Osteoblast (primary cell): Measurements from ENCODE around the gene SOX5. TPM values are rescaled to one million over a fixed set of nuclear protein-coding genes. Genes with fewer than 3 reads are reported as not detected.

ENCODE experiments used
- DNase-seq: peaks from one replicate; pipeline ENCODE4 v3.0.0; 2011; ENCODE audit warnings: low spot score, mixed read lengths; ENCODE audit not compliant: insufficient read length; ENCODE audit errors: missing footprints
- H2AFZ ChIP-seq: 2 replicates; pipeline ENCODE4 v1.6.0; 2011; ENCODE audit warnings: mild to moderate bottlenecking, low read length
- H3K27ac ChIP-seq: 2 replicates; pipeline ENCODE4 v1.5.1; 2011; ENCODE audit warnings: mild to moderate bottlenecking, low read depth, low read length, moderate library complexity
- H3K27me3 ChIP-seq: 2 replicates; pipeline ENCODE4 v1.6.0; 2012; ENCODE audit warnings: mild to moderate bottlenecking, control low read depth, inconsistent platforms, low read length, moderate library complexity; ENCODE audit not compliant: insufficient read depth
- H3K36me3 ChIP-seq: 2 replicates; pipeline ENCODE4 v1.5.1; 2011; ENCODE audit warnings: mild to moderate bottlenecking, low read length, control low read depth, moderate library complexity; ENCODE audit not compliant: insufficient read depth
- H3K4me1 ChIP-seq: 2 replicates; pipeline ENCODE4 v1.5.1; 2011; ENCODE audit warnings: mild to moderate bottlenecking, low read length, control low read depth, moderate library complexity; ENCODE audit not compliant: insufficient read depth
- H3K4me2 ChIP-seq: 2 replicates; pipeline ENCODE4 v1.6.0; 2011; ENCODE audit warnings: mild to moderate bottlenecking, low read length; ENCODE audit not compliant: insufficient read depth
- H3K4me3 ChIP-seq: fragments of 200-600 bp; sonication (generic); 3 replicates; pipeline ENCODE4 v1.5.1; 2012; ENCODE audit warnings: mild to moderate bottlenecking, low read length, inconsistent platforms; ENCODE audit not compliant: insufficient read depth
- H3K79me2 ChIP-seq: 2 replicates; pipeline ENCODE4 v1.6.0; 2012; ENCODE audit warnings: mild to moderate bottlenecking, low read length, control low read depth, inconsistent platforms; ENCODE audit not compliant: insufficient read depth
- H3K9me3 ChIP-seq: 2 replicates; pipeline ENCODE4 v1.5.1; 2011; ENCODE audit warnings: low read depth, low read length, control low read depth
- H4K20me1 ChIP-seq: 2 replicates; pipeline ENCODE4 v1.6.0; 2012; ENCODE audit warnings: mild to moderate bottlenecking, low read length, control low read depth; ENCODE audit not compliant: insufficient read depth
- total RNA-seq: library from RNA; depleted of rRNA; stranded (reverse); fragments of >200 nt; gene quantifications from 2 replicates; pipeline ENCODE4 v1.2.3, GENCODE V29; 2012
- TF ChIP-seq, protein P1 (sequence below): IDR thresholded peaks from 2 replicates; pipeline ENCODE4 v1.5.1; 2011; ENCODE audit warnings: mild to moderate bottlenecking, low read depth, low read length, moderate library complexity; ENCODE audit errors: extremely low read depth

The SOX5 gene
- total RNA-seq, 1 donor, result 5.1 TPM

DNA sequence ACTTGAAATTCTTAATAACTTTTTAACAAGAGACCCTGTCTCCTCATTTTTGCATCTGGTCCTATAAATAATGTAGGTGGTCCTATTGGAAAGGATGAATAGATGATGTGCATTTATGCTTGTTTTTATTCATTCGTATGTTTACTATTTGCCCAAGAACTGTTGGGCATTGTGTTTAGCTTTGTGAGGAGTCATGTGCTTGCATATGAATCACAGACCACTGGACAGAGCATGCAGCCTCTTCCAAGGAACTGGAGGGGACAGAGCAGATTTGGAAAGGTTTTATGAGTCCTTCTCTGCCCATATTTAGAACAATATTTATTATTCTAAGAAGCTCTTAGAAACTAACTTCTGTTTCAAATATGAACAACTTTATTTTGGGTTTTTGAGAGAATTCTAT is 414.0 kb downstream of the SOX5 start:
- Histone ChIP-seq H3K27ac (no peak overlapping the region), H3K4me1 (no peaks in the 10 kb centered on the region), H3K27me3 (no peaks in the 10 kb centered on the region), H2AFZ (no peak overlapping the region), H3K4me3 (no peak overlapping the region), H4K20me1 (no peaks in the 10 kb centered on the region), H3K36me3 (no peaks in the 10 kb centered on the region), H3K4me2 (no peak overlapping the region), H3K79me2 (no peaks in the 10 kb centered on the region), H3K9me3 (no peaks in the 10 kb centered on the region)
- TF ChIP-seq, protein P1, sequence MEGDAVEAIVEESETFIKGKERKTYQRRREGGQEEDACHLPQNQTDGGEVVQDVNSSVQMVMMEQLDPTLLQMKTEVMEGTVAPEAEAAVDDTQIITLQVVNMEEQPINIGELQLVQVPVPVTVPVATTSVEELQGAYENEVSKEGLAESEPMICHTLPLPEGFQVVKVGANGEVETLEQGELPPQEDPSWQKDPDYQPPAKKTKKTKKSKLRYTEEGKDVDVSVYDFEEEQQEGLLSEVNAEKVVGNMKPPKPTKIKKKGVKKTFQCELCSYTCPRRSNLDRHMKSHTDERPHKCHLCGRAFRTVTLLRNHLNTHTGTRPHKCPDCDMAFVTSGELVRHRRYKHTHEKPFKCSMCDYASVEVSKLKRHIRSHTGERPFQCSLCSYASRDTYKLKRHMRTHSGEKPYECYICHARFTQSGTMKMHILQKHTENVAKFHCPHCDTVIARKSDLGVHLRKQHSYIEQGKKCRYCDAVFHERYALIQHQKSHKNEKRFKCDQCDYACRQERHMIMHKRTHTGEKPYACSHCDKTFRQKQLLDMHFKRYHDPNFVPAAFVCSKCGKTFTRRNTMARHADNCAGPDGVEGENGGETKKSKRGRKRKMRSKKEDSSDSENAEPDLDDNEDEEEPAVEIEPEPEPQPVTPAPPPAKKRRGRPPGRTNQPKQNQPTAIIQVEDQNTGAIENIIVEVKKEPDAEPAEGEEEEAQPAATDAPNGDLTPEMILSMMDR, result no peak
- DNase-seq, result no peak

DNA sequence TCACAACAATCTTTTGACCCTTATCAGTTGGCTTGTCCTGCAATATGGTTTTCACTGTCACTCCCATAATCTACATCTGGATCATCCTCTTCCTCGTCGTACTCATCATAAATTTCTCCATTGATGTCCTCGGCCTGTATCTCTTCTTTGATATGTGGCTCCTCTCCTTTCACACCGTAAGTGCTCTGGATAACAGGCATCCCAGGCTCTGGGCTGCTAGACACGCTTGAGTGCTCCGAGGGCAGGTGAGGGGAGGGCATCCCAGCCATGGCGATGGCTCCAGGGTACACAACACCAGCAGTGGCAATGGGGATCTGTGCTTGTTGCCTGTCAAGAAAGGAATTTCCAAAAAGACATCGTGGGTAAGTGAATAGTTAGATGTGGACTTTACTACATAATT is 415.3 kb downstream of the SOX5 start:
- Histone ChIP-seq H4K20me1 (no peaks in the 10 kb centered on the region), H3K27me3 (no peaks in the 10 kb centered on the region), H3K27ac (no peak overlapping the region), H3K4me2 (no peak overlapping the region), H3K9me3 (no peaks in the 10 kb centered on the region), H2AFZ (no peak overlapping the region), H3K36me3 (no peaks in the 10 kb centered on the region), H3K4me3 (no peak overlapping the region), H3K79me2 (no peaks in the 10 kb centered on the region), H3K4me1 (no peaks in the 10 kb centered on the region)
- no peak for DNase-seq
- TF ChIP-seq, protein P1, result no peak

DNA sequence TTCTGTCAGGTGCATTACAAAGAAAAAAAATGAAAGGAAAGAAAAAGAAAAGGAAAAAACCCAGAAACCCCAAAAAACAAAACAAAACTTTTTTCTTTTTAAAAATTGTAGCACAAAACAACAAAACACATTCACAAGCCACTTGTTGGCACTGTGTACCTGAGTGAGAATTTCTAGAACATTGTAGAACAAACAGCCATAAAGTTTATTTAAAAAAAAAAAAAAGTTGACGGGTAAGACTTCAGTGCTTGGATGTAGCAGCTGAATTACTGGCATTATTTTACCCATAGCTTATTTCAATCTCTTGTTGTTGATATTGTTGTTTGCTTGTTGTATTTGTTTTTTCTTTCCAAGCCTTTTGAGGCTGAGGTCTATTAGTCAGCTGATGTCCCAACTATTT is 415.8 kb downstream of the SOX5 start:
- Histone ChIP-seq H3K36me3 (no peaks in the 10 kb centered on the region), H3K27me3 (no peaks in the 10 kb centered on the region), H3K79me2 (no peaks in the 10 kb centered on the region), H3K27ac (no peak overlapping the region), H3K4me2 (no peak overlapping the region), H3K9me3 (no peaks in the 10 kb centered on the region), H3K4me3 (no peak overlapping the region), H3K4me1 (no peaks in the 10 kb centered on the region), H4K20me1 (no peaks in the 10 kb centered on the region), H2AFZ (no peak overlapping the region)
- no peak for DNase-seq
- TF ChIP-seq, protein P1, result no peak

DNA sequence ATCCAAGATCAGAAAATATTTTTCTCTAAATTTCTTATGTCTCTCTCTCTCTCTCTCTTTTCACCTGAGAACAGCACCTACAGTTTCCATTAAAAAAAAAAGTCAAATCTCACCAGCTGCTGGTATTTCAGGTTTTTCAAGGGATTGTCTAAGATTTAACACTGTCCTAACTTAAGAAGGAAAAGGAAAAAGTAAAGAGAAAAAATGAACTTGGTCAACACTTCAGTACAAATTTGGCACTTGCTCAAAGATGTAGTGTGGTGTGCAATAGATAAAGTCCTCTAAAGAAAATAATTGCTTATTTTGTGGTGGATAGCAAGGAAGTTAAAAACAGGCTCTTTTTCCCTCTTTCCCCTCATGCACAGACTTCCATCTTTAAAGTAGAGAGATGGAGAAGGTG is 416.2 kb downstream of the SOX5 start:
- no peak for DNase-seq
- Histone ChIP-seq H3K4me3 (no peak overlapping the region), H4K20me1 (no peaks in the 10 kb centered on the region), H2AFZ (no peak overlapping the region), H3K9me3 (no peaks in the 10 kb centered on the region), H3K27ac (no peak overlapping the region), H3K4me1 (no peaks in the 10 kb centered on the region), H3K4me2 (no peak overlapping the region), H3K79me2 (no peaks in the 10 kb centered on the region), H3K36me3 (no peaks in the 10 kb centered on the region), H3K27me3 (no peaks in the 10 kb centered on the region)
- TF ChIP-seq, protein P1, result no peak
